ENCODE data around the gene CHST7.

Gene CHST7

DNA sequence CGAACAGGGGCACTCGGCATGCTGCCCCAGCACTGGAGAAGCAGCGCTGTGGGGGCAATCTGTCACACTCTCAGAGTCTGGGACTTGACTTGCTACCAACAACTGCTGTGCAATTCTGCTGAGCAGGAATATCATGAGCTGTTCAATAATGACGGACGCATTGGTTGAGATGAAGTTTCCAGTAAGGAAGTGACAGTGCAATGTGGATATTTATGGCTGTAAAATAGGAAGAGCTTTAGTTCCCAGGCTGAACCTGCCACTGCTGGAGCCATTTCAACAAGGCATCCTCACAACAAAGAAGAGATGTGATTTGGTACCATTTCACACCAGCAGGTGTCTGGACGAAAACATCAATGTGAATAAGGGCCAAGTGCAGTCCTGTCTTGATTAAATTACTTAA lies 24.2 kb downstream of the CHST7 start:
- DNase-seq (ENCODE audit: low spot score), result no peak
- TF ChIP-seq, protein P1, sequence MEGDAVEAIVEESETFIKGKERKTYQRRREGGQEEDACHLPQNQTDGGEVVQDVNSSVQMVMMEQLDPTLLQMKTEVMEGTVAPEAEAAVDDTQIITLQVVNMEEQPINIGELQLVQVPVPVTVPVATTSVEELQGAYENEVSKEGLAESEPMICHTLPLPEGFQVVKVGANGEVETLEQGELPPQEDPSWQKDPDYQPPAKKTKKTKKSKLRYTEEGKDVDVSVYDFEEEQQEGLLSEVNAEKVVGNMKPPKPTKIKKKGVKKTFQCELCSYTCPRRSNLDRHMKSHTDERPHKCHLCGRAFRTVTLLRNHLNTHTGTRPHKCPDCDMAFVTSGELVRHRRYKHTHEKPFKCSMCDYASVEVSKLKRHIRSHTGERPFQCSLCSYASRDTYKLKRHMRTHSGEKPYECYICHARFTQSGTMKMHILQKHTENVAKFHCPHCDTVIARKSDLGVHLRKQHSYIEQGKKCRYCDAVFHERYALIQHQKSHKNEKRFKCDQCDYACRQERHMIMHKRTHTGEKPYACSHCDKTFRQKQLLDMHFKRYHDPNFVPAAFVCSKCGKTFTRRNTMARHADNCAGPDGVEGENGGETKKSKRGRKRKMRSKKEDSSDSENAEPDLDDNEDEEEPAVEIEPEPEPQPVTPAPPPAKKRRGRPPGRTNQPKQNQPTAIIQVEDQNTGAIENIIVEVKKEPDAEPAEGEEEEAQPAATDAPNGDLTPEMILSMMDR (IDR thresholded peaks at IDR 0.05; ENCODE audit: extremely low read depth, missing control alignments), result no peak

DNA sequence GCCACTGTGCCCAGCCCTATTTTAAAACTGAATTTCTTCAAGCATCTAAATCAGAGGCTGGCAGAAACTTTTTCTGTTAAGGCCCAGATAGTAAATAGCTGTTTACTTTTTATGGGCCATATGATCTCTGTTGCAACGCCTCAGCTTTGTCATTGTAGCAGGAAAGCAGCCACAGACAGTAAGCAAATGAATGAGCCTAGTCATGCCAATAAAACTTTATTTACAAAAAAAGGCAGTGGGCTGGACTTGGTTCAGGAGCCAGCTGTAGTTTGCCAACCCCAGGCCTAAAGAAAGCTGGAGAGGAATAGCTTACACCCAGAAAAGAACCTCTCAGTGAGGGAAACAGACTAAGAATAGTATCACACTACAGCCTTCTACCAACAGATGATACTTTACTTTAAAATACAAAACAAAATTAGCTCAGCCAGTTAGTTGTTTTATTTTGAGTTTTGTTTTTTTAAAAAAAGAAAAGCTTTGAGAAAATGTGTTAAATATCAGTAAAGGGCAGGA lies 25.5 kb downstream of the CHST7 start:
- TF ChIP-seq, protein P1 (IDR thresholded peaks at IDR 0.05; ENCODE audit: extremely low read depth, missing control alignments), result no peak
- no peak for DNase-seq (ENCODE audit: low spot score)

DNA sequence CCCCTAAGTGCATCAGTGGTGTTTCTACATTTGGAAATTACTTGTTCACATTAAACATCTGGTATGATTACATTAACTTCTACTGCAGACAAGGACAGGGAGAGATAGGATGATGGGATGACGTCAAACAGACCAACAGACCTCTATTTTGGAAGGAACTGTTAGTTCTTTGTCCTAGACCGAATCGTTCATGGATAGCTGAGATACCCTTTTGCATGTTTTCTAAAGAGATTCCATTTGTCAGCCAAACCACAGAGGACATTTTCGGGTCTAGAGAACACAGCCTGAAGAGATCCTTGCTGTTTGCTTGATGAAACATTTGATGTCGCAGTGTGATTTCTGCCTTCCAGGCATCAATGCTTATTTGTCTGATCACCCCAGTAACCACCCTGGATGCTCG lies 27.7 kb downstream of the CHST7 start:
- TF ChIP-seq, protein P1 (IDR thresholded peaks at IDR 0.05; ENCODE audit: extremely low read depth, missing control alignments), result no peak

DNA sequence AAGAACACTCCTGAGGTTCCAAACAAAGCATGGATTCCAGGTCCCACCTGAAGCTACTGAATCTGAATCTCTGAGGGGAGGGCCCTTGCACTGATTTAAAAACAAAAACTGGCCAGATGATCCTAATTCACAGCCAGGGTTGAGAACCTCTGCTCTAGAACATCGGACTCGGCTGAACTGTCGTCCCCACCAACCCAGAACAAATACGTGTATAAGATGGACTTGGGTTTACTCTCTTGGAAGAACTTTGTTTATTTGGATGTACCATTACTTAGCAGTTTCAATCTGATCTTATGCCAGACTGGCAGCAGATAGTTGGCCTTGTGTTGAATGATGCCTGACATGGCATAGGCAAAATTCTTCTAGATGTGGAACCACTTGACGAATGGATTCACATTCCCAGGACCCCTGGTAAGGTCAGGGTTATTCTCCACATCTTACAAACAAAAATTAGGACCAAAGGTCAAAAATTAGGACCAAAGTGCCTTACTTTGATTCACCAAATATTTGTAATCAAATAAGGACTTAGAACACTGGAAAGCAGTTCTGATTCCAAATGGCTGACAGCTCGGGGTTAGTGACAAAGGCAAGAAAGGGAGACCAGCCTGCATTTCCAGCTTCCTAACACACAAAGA lies 29.0 kb downstream of the CHST7 start:
- DNase-seq (ENCODE audit: low spot score), result no peak
- TF ChIP-seq, protein P1 (IDR thresholded peaks at IDR 0.05; ENCODE audit: extremely low read depth, missing control alignments), result no peak

More for the DNA sequence above, 27.7 kb downstream of the CHST7 start:
- no peak for DNase-seq (ENCODE audit: low spot score)

DNA sequence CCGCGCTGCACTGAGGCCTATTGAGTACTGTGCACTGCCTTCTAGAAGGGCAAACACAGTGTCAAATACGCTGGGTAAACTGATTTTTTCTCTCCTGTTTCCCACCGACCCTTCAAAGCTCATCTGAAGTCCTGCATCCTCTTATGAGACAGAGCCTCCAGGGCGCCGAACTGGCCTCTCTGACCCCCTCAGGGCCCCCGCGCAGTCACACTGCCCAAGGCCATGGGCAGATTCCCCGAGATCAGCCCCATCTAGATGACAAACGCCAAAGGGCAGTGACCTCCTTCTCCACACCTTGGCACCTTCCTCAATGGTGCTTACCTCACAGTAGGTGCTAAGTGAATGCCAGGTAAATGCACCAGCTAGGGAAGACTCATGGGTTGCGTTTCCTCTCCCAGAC lies 34.4 kb downstream of the CHST7 start:
- TF ChIP-seq, protein P1 (IDR thresholded peaks at IDR 0.05; ENCODE audit: extremely low read depth, missing control alignments), result no peak
- DNase-seq (ENCODE audit: low spot score), result no peak

DNA sequence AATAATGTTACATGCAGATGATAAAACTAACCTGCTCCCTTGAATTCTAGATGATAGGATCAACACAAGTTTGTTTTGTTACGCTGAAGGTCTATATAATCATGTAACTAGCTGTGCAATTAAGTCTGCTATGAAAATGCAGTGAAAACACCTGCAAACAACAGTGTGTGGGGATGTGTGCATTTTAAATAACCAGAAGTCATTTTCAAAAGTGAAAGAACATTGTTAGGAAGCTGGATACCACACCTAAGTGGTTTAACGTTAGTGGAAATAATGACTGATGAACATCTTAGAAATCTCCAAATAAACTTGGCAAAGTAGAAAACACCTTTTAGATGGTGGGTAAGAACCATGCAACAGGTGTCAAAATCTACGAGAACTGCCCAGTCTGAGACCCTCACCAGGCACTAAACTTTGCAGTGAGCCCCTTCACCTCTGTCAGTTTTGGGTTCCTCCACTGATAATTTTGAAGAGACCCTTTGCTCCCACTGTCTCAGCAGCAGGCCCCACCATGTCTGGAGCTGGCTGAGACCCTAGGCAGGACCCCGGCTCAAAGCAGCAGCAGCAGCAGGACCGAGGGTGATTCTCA lies 36.6 kb downstream of the CHST7 start:
- DNase-seq (ENCODE audit: low spot score), result no peak
- TF ChIP-seq, protein P1 (IDR thresholded peaks at IDR 0.05; ENCODE audit: extremely low read depth, missing control alignments), result no peak

DNA sequence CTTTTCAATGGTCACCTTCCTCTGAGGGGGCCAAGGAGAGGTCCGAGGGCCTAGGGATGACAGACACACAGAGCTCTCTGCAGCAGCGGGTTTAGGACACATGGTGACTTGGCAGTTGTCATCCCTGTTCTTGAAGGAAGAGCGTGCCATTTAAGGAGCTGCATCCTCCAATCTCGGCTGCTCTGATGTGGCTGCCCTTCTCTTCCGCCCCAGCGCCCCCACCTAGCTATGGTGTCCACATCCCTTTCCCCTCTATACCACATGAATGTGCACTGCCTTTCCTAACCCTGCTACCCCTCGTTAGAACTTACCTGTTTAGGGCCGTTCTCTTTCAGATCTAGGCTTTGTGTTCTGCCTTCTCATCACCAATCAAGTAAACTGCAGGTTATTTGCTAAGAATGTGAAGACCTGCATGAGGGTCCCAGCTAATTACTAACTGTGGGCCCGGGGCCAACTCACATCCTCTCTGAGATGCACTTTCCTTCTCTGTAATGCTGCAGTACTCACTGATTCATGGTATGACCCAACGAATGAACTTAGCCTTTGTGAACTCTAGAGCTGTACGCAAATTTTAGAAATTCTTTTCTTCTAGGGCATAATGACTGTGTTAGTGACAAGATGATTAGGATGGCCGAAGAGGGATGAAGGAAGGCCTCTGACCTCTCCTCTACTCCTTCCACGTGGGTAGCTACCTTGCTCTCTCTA lies 38.2 kb downstream of the CHST7 start:
- DNase-seq (ENCODE audit: low spot score), result no peak
- TF ChIP-seq, protein P1 (IDR thresholded peaks at IDR 0.05; ENCODE audit: extremely low read depth, missing control alignments), result no peak

All from GM20000 (cell line).